HL-60 (cell line): ENCODE data around the gene NKX3-2.

ENCODE experiments used
- DNase-seq, 2 experiments: peaks; one replicate each; pipeline ENCODE4 v3.0.0-alpha.2; 2010 to 2020; ENCODE audit warnings: low read depth in 1 of 2, low spot score in 1 of 2
- H3K27ac ChIP-seq: fragments of 250-450 bp; sonication (Bioruptor Pico); replicated peaks from 2 replicates; pipeline ENCODE4 v1.5.1; 2020; ENCODE audit warnings: mild to moderate bottlenecking, moderate library complexity
- H3K27me3 ChIP-seq: fragments of 250-450 bp; sonication (Bioruptor Pico); 2 replicates; pipeline ENCODE4 v1.5.1; 2021; ENCODE audit warnings: mild to moderate bottlenecking, moderate library complexity; ENCODE audit not compliant: insufficient read depth, poor library complexity, severe bottlenecking
- H3K4me3 ChIP-seq: replicated peaks from 2 replicates; pipeline ENCODE4 v1.5.1; 2011; ENCODE audit warnings: mild to moderate bottlenecking, control low read depth, low read length; ENCODE audit not compliant: insufficient read depth
- GABPA ChIP-seq: IDR thresholded peaks from 2 replicates; pipeline ENCODE4 v1.6.1; 2012; ENCODE audit warnings: low read depth
- POLR2AphosphoS5 ChIP-seq: IDR thresholded peaks from 2 replicates; pipeline ENCODE4 v1.6.1; 2012; ENCODE audit warnings: low read depth
- SPI1 ChIP-seq: IDR thresholded peaks from 2 replicates; pipeline ENCODE4 v1.6.1; 2012; ENCODE audit warnings: low read depth, mild to moderate bottlenecking, borderline replicate concordance
- TF ChIP-seq, protein P1 (sequence below): IDR thresholded peaks from one replicate; pipeline ENCODE4 v1.5.1; 2011; ENCODE audit warnings: low read length, control low read depth, inconsistent platforms; ENCODE audit not compliant: insufficient read depth
- TF ChIP-seq, protein P2 (sequence below): IDR thresholded peaks from 2 replicates; pipeline ENCODE4 v1.6.1; 2012; ENCODE audit warnings: low read depth; ENCODE audit not compliant: insufficient replicate concordance

Gene NKX3-2

DNA sequence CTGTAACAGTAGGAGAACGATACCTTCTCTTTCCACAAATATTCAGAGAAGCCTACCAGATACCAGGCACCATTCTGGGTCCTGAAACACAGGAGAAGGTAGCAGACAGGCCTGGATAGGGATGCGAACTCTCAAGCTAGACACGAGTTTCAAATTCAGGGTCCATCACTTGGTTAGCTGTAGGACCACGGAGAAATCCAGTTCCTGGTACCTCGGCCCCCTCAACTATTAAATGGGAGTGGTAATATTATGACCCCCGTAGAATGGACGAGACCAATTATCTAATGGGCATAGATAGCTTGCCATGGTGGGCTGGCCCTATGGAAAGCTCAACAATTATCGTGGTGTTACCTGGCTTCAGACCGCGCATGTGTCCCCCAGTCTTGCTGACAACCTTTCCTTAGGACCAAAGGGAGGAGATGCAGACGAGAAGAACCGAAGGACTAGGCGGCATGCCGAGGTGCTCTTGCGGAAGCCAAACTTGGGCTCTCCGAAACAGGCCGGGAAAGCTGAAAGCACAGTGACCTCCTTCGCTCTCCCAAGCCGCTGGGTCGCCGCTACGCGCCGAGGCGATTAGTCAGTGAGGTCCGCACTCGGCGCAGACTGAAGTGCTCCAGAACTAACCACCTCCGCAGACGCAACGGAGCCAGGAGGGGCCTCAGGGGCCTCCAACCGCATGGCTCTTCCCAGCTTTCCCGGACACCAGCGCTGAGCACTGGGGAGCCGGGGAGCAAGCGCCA lies 19.6 kb downstream of the NKX3-2 start:
- H3K4me3 ChIP-seq: no peak overlapping the region
- no peak overlapping the region for H3K27ac ChIP-seq
- H3K27me3 ChIP-seq: peaks cover 51% of the 10 kb centered on the region
- DNase-seq: no peak
- TF ChIP-seq, protein P1, sequence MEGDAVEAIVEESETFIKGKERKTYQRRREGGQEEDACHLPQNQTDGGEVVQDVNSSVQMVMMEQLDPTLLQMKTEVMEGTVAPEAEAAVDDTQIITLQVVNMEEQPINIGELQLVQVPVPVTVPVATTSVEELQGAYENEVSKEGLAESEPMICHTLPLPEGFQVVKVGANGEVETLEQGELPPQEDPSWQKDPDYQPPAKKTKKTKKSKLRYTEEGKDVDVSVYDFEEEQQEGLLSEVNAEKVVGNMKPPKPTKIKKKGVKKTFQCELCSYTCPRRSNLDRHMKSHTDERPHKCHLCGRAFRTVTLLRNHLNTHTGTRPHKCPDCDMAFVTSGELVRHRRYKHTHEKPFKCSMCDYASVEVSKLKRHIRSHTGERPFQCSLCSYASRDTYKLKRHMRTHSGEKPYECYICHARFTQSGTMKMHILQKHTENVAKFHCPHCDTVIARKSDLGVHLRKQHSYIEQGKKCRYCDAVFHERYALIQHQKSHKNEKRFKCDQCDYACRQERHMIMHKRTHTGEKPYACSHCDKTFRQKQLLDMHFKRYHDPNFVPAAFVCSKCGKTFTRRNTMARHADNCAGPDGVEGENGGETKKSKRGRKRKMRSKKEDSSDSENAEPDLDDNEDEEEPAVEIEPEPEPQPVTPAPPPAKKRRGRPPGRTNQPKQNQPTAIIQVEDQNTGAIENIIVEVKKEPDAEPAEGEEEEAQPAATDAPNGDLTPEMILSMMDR: no peak
- TF ChIP-seq GABPA (no peak), POLR2AphosphoS5 (no peak), SPI1 (no peak)
- TF ChIP-seq, protein P2, sequence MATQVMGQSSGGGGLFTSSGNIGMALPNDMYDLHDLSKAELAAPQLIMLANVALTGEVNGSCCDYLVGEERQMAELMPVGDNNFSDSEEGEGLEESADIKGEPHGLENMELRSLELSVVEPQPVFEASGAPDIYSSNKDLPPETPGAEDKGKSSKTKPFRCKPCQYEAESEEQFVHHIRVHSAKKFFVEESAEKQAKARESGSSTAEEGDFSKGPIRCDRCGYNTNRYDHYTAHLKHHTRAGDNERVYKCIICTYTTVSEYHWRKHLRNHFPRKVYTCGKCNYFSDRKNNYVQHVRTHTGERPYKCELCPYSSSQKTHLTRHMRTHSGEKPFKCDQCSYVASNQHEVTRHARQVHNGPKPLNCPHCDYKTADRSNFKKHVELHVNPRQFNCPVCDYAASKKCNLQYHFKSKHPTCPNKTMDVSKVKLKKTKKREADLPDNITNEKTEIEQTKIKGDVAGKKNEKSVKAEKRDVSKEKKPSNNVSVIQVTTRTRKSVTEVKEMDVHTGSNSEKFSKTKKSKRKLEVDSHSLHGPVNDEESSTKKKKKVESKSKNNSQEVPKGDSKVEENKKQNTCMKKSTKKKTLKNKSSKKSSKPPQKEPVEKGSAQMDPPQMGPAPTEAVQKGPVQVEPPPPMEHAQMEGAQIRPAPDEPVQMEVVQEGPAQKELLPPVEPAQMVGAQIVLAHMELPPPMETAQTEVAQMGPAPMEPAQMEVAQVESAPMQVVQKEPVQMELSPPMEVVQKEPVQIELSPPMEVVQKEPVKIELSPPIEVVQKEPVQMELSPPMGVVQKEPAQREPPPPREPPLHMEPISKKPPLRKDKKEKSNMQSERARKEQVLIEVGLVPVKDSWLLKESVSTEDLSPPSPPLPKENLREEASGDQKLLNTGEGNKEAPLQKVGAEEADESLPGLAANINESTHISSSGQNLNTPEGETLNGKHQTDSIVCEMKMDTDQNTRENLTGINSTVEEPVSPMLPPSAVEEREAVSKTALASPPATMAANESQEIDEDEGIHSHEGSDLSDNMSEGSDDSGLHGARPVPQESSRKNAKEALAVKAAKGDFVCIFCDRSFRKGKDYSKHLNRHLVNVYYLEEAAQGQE: no peak

DNA sequence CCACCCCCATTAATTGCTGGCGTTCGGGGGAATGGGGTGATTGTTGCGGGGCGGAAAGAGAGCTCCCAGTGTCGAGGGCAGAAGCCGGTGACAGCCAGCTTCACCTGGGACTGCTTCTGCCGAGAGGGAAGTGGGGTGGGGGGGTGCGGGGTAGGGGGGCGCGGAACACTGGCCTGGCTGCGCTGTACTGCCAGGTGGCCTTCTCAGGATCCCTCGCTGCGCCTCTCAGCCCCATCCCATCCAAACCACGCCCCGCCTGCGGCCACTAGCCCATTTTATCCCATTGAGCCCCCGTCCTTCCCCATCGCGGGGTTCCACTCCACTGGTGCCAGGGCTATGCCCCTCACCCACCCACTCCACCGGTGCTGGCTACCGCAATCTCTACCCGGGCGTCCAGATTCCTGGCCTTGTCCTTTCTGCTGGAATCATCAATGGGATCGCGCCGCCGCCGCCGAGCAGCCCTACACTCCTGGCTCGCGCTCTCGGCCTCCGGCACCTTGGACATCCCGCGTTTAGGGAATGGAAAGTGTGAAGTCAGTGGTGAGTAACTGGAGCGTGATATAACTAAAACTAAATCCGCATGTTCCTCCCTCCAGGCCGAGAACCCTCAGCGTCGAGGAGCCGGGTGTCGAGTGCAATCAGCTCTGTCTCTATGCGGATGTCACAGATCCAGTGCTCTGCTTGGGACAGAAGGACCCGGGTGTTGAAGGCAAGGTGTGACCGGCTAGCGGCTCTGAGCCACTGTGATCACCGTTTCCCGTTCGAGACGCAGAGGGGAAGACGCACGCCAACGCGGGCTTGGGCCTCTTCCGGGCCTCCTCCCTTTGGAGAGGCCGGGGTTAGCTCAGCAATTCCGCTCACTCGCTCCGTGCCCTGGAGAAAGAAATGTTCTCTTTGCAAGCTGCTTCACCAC lies 20.5 kb downstream of the NKX3-2 start:
- Histone ChIP-seq H3K27ac (no peak overlapping the region), H3K27me3 (peaks cover 48% of the 10 kb centered on the region), H3K4me3 (no peak overlapping the region)
- no peak for DNase-seq
- TF ChIP-seq, protein P1: no peak
- no peak for TF ChIP-seq POLR2AphosphoS5
- TF ChIP-seq GABPA: no peak
- TF ChIP-seq, protein P2: no peak
- TF ChIP-seq SPI1: no peak

DNA sequence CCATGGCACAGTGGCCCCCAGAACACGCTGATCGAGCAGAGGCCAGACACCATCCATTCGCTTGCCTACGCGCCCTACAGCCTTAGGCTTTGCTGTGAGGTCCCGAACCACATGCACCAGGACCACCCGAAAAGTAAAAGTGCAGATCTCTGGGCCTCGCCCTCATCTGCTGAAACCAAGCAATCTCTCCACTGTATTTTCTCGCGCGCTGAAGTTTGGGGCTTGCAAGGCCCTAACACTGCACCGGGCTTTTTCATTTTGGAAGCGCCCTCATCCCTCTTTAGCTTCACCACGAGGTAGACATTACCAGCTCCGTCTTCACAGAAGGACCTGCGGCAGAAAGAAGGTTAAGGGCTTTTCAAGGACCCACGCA lies 21.2 kb downstream of the NKX3-2 start:
- Histone ChIP-seq H3K4me3 (no peak overlapping the region), H3K27ac (no peak overlapping the region), H3K27me3 (peaks cover 46% of the 10 kb centered on the region)
- TF ChIP-seq POLR2AphosphoS5 (no peak), SPI1 (no peak), GABPA (no peak)
- TF ChIP-seq, protein P2: no peak
- TF ChIP-seq, protein P1: no peak
- DNase-seq: no peak
